GM18517 (cell line): ENCODE measurements around the gene PRLH.
"Not testable (repeated sequence)": the region's sequence is repeated elsewhere in the genome, so short reads cannot be mapped to it uniquely, and the experiment has no call there.

Experiments
- ATAC-seq: cut with Tn5 transposase; IDR thresholded peaks from one replicate; pipeline ENCODE4 v1.9.1; 2021; ENCODE audit warnings: mild to moderate bottlenecking, moderate library complexity; ENCODE audit not compliant: unreplicated experiment

PRLH gene

DNA sequence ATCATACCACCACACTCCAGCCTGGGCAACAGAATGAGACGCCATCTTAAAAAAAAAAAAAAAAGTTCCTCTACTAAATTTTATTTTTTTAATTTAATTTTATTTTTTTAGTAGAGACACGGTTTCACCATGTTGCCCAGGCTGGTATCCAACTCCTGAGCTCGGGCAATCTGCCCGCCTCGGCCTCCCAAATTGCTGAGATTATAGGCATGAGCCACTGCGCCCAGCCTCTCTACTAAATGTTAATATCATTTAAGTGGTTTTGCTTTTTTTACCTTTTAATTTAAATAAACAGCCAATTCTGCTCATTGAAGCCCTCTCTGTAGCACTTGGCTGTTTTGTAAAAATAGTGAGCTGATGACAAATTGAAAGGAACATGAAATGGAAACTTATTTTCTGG is 15.0 kb downstream of the PRLH start:
- ATAC-seq: no peak

DNA sequence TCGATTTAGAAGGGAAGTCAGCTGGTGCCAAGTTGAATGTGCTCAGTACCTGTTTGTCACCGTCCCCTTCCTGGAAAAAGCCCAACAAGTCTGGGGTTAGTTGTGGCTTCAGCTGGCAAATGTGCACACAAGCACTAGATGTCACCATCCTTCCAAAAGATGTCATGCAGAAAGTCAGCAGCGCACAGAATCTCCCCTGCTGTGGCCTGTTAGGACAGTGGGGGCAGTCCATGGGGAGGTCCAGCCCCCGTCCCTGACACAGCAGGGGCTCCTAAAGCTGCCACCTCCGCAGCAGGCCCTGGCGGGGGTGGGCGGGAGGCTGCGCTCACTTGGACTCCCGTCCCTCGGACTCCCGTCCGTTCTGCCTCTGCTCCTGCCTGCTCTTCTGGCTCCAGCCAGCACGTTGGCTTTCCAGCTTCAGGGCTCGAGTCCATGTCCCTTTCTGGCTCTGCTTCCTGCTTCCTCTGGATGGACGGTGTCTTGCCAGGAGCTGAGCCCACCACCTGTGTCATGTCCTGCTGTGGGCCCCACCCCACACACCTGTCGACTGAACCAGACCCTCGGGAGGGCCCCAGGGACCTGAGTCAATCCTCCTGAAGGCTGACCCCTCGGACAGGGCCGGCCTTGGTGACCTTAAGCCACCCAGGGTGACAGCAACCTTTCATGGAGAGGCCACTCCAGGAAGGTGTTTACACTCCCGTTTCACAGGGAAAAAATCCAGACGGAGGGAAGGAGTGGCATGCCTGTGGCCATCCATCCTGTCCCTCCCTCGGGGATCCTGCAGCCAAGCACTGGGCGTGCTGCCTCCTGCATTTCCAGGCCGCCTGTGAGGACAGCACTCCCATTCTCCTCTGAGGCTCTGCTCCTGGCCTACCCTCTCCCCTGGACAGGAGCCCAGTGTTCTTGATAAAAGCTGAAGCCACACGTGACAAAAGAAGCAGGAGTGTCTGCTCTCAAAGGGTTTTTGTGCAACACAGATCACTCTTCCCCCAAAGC is 15.7 kb downstream of the PRLH start:
- no peak for ATAC-seq

GRCh38 chr2:237583385-237584295 is 17.3 kb downstream of the PRLH start:
- no peak for ATAC-seq

DNA sequence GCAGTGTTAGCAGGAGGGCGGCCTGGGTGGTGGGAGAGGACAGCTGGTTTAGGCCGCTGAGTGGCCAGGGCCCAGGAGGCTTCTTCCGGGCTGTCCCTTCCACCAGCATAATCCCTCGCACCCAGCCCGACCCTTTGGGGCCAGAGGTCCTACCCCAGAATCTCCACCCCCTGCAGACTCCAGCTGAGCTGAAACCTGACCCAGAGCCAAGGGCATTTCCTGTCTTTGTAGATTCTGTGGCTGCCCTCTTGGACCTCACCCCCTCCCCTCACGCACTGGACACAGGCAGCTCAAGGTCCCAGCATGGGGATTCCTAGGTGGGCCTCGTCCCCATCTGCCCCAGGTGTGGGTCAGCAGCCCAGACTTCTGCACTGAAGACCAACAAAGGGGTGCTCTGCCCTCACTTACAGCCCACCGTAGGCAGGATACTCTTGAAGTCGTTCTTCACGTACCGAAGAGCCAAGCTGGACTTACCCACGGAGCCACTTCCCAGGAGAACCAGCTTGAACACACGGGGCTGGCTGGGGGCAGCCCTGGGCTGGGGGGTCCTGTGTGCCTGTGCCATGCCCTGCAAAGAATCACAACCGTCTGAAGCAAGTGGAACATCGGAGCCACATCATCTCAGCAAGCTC is 19.3 kb downstream of the PRLH start:
- ATAC-seq: no peak

- ATAC-seq: no peak
Observed at GRCh38 chr2:237588044-237588696, 21.8 kb downstream of the PRLH start.

DNA sequence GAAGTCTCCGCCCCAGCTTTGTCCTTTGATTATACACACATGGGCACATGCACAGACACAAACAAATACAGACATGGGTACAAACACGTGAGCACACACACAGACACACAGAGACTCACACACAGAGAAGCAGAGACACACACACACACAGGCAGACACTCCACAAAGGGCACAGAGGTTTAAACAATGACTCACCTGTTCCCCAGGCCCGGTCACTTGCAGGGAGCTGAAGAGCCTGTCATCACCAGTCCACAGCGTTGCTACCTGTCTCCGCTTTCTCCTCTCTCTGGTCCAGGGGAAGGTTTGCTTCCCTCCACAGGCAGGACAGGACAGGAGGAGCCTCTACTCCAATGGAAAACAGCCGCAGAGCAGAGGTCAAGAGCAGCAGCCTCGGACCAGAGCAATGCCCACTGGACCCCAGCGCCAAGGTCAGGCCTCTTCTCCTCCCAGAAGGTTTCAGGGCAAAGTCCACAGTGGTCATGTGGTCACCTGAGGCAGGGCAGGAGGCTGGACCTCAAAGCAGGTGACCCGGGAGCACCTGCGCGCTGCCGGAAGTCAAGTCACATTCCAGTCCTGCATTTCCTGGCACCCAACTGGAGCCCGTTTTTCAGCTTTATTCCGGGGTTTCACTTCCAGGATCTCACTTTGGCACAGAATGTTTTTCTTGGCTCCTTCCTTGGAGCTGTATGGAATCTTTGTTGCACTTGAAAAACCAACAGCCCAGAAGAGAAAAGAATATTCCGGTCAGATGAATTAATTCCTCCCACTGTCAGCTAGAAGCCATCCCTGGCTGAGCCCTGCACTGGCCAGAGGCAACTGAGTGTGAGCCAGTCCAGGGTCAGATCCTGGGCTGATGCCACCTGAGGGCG is 24.1 kb downstream of the PRLH start, which contains the start of gene RAB17:
RAB17 (minus strand) TSS at position 463 of the 869 bp plus-strand sequence. CDS start 4,580 bp downstream, outside the sequence.
- no peak for ATAC-seq

DNA sequence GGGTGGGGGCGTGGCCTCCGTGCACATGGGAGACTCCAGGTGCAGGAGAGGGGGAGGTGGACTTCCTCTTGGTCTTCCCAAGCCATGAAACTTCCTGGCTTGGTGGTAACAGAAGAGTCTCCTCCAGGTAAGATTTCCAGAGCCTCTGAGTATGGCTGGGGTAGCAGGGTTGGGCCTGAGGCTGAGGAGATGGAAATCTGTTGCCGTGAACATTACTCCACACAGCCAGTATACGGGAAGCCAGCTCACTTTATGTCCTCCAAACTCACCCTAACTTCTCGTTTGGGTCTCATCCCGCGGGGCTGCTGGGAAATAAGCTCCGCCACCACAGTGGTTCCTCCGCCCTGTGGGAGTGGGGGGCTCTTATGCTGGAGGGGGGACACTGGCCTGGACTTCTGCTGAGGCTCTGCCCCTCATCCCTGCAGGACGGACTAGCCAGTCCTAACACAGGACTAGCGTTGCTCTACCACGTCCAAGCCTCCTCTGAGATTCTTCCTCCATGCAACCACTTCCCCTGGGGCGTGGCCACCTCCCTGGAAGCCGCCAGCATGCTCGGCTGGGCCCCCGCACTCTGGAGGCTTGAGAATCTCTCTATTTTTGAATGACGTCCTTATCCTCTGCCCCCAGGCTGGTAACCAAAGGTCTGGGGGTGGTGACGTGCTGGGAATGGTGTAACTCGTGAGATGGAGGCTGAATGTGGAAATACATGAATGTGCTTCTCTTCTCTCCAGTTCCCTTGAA is 24.9 kb downstream of the PRLH start:
- no peak for ATAC-seq

- no peak for ATAC-seq
Observed at GRCh38 chr2:237592425-237592980, 26.1 kb downstream of the PRLH start.

DNA sequence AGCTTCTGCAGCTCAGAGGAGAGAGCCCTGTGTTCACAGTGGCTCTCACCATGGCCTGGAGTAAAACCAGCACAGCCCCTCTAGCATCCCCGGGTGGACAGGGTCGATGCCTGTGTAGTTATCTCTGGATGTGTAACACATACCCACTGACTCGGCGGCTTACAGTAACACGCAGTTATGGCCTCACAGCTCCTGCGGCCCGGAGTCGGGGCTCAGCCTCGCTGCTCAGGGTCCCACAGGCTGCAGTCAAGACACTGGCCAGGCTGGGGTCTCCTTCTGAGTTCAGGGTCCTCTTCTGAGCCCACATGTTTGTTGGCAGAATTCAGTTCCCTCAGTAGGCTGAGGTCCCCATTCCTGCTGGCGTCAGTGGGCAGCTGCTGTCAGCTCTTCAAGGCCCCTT is 26.7 kb downstream of the PRLH start:
- no peak for ATAC-seq

DNA sequence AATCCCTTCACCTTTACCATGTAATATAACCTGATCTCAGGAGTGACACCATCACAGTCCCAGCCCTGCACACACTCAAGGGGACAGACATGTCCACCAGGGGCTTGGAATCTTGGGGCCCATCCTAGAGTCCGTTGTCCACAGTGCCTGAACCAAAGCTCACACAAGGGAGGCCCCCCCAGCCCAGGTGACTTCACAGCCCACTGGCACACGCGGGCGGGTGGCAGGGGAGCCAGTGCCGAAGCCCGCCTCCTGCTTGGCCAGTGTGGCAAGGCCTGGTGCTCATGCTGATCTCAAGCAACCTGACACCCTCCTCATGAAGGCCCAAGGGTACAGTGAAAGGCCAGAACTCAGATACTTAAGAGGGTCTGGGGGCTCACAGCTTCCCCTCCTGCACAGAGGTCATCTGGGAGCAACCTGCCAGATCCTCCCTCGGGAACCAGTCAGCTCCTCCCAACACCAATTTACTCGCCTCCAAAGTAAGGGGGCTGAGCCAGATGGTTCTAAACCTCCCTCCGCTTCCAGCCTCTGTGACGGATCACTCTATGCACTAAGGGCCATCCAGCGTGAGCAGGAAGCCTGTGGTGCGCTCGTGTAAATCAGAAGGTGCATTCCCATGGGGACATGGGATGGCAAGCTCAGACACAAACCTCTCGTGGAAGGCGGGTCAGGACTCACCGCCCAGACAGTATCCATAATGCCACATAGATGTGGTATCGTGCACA is 27.4 kb downstream of the PRLH start:
- no peak for ATAC-seq

GRCh38 chr2:237594514-237594871 is 28.1 kb downstream of the PRLH start:
- ATAC-seq: no peak

DNA sequence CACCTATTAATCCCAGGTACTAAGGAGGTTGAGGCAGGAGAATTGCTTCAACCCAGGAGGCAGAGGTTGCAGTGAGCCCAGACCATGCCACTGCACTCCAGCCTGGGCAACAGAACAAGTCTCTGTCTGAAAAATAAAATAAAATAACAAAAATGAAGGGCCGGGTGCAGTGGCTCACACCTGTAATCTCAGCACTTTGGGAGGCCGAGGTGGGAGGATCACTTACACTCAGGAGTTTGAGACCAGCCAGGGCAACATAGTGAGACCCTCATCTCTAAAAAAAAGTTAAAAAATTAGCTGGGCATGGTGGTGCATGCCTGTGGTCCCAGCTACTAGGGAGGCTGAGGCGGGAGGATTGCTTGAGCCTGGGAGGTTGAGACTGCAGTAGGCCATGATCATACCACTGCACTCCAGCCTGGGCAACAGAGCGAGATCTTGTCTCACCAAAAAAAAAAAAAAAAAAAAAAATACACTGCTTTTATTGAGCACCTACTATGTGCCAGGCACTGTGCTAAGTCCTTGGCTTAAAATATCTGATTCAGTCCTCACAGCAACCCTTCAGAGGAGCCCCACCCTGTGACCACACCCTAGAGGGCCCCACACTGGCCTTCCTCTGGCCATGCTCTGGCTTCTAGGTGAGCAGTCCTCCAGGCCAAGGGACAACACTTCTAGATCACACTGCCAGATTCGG is 29.6 kb downstream of the PRLH start:
- ATAC-seq: not testable (repeated sequence)

- ATAC-seq: no peak
Observed at GRCh38 chr2:237596520-237597195, 30.3 kb downstream of the PRLH start.

DNA sequence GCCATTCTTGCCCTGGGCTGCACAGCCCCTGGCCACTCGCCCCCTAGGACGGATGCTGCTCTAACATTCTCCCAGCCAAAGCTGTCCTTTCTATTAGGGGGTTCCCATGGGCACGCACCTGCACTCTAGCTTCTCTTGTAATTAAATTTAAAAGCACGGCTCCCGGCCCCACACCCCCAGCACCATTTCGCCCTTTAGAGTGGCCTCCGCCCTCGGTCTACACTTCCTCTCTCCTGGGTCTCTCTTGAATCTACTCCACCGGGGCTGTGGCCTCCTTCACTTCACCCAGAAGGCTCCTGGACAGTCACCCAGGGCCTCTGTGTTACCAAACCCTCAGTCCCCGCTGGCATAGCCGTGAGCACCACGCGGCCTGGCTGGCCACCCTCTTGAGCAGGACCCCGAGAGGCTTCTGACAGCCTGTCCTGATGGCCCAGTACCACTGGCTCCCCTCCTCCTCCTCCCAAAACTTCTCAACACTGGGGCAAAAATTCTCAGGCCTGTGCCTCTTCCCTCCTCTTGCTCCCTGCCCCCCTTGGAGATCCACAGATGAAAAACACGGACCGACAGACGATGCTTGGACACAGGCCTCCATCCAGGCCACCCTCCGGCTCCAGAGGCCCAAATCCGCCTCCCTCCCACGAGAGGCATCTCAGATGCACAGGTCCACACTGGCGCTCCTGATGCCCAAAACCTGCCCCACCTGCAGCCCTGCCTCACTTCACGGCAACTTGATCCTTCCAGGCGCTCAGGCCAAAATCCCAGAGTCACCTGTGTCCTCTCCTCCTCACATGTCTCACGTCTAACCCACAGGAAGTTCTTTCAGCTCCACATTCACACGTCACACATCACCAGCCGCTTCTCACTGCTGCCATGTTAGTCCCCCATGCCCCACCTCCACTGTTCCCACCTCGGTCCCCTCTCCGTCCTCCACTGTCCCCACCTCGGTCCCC is 31.1 kb downstream of the PRLH start:
- no peak for ATAC-seq

DNA sequence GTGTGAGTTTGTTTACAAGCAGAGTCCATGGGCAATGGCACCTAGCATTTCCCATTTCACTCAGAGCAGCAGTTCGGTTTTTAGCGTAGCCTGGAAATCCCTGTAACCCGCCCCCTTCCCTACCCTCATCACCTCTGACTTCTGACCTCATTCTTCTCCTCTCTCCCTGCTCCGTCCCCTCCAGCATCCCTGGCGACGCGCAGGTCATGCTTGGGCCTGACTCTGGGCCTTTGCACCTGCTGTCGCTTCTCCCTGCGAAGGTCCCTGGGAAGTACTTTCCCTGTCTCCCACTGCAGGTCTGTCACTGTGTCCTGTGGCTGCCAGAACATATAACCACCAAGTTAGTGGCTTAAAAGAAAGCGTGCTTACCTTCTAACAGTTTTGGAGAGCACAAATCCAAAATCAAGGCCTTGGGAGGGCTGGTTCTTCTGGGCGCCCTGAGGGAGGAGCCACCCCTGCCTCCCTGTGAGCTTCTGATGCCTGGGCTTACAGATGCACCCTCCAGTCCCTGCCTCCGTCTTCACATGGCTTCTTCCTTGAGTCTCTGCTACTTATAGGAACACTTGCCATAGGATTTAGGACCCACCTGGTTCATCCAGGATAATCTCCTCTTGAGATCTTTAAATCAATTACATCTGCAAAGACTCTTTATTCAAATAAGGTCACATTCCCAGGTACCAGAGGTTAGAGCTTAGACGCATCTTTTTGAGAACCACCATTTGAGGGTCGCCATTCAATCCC is 32.3 kb downstream of the PRLH start:
- no peak for ATAC-seq
